ENCODE data around the gene LBH.

LBH gene

GRCh38 chr2:30235008-30235655, 3.8 kb downstream of the LBH start:
- ChIA-PET CTCF (interaction anchor here (0.7 kb wide), 1 partner anchor 188 kb away, joined by 9 read pairs; no protein-coding TSS in a partner anchor), POLR2A (no interaction called here)
- TF ChIP-seq NFRKB (IDR thresholded peaks at IDR 0.05) (no peak), BHLHE40 (IDR thresholded peaks at IDR 0.05; ENCODE audit: borderline replicate concordance) (no peak), L3MBTL2 (conservative IDR thresholded peaks at IDR 0.05) (no peak), HDGF (IDR thresholded peaks at IDR 0.05; ENCODE audit: borderline replicate concordance) (no peak), LEF1 (IDR thresholded peaks at IDR 0.05; ENCODE audit: borderline replicate concordance) (no peak)
- DNase-seq (ENCODE audit: extremely low spot score): no peak

DNA sequence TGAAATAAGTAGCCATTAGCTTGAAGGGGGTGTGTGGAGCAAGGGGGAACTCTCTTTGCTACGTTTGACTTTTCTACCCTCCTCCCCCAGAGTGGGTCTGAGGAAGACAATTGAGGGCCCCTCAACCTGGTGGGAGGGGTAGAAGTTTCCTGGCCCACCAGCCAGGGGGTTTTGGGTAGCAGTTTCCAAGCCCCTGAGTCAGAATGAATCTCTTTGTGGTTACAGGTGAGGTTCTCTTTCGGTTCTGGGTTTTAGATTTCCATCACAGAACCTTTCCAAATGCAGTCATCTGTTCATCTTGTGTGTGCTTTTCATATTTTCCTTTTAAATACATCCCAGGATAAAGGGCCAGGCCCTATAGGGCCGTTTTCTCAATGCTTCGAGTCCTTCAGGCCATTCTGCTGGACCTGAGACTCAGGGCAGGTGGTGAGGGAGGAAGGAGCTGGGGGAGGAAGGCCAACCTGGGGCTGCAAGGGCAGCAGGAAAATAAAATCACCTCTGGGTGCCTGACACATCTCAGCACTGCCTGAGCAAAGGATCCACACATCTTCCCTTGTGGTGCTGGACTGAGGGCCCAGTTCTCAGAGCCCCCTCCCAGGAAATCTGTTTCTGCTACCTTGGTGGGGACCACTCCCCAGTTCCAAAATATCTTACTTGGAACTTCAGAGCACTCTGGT, 4.7 kb downstream of the LBH start:
- no peak for TF ChIP-seq LEF1 (IDR thresholded peaks at IDR 0.05; ENCODE audit: borderline replicate concordance)
- no peak for TF ChIP-seq BHLHE40 (IDR thresholded peaks at IDR 0.05; ENCODE audit: borderline replicate concordance)
- TF ChIP-seq ARNT (IDR thresholded peaks at IDR 0.05): no peak
- TF ChIP-seq, protein P1, sequence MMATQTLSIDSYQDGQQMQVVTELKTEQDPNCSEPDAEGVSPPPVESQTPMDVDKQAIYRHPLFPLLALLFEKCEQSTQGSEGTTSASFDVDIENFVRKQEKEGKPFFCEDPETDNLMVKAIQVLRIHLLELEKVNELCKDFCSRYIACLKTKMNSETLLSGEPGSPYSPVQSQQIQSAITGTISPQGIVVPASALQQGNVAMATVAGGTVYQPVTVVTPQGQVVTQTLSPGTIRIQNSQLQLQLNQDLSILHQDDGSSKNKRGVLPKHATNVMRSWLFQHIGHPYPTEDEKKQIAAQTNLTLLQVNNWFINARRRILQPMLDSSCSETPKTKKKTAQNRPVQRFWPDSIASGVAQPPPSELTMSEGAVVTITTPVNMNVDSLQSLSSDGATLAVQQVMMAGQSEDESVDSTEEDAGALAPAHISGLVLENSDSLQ (IDR thresholded peaks at IDR 0.05): no peak
- no peak for TF ChIP-seq SP1 (IDR thresholded peaks at IDR 0.05)
- POLR2A ChIA-PET: no interaction called here
- CTCF ChIA-PET: interaction anchor here (0.7 kb wide), 1 partner anchor 187 kb away, joined by 9 read pairs; no protein-coding TSS in a partner anchor
- DNase-seq (ENCODE audit: extremely low spot score): no peak

GRCh38 chr2:30236591-30237238, 5.4 kb downstream of the LBH start:
- no peak for TF ChIP-seq ELF4 (IDR thresholded peaks at IDR 0.05)
- TF ChIP-seq SP1 (IDR thresholded peaks at IDR 0.05): no peak
- TF ChIP-seq SUZ12 (IDR thresholded peaks at IDR 0.05): no peak
- TF ChIP-seq CTBP1 (IDR thresholded peaks at IDR 0.05; ENCODE audit: borderline replicate concordance): no peak
- TF ChIP-seq L3MBTL2 (conservative IDR thresholded peaks at IDR 0.05): no peak
- no peak for TF ChIP-seq FOXA1 (IDR thresholded peaks at IDR 0.05)
- no peak for TF ChIP-seq LEF1 (IDR thresholded peaks at IDR 0.05; ENCODE audit: borderline replicate concordance)
- no peak for TF ChIP-seq FOXK2 (IDR thresholded peaks at IDR 0.05)
- TF ChIP-seq, protein P1 (IDR thresholded peaks at IDR 0.05): no peak
- TF ChIP-seq ZNF384 (IDR thresholded peaks at IDR 0.05): no peak
- TF ChIP-seq ARNT (IDR thresholded peaks at IDR 0.05): no peak
- TF ChIP-seq HDGF (IDR thresholded peaks at IDR 0.05; ENCODE audit: borderline replicate concordance): no peak
- no peak for TF ChIP-seq FOXM1 (IDR thresholded peaks at IDR 0.05; ENCODE audit: borderline replicate concordance)
- no peak for TF ChIP-seq BHLHE40 (IDR thresholded peaks at IDR 0.05; ENCODE audit: borderline replicate concordance)
- ChIA-PET POLR2A (no interaction called here), CTCF (no interaction called here)
- DNase-seq (ENCODE audit: extremely low spot score): no peak

GRCh38 chr2:30237239-30237965, 6.1 kb downstream of the LBH start:
- CTCF ChIA-PET: interaction anchor here (0.6 to 0.7 kb wide), 2 partner anchors 37 to 209 kb away, joined by 3 to 4 read pairs; no protein-coding TSS in a partner anchor
- DNase-seq (ENCODE audit: extremely low spot score): no peak
- POLR2A ChIA-PET: no interaction called here
- TF ChIP-seq L3MBTL2 (conservative IDR thresholded peaks at IDR 0.05): no peak
- no peak for TF ChIP-seq ELF4 (IDR thresholded peaks at IDR 0.05)
- TF ChIP-seq FOXK2 (IDR thresholded peaks at IDR 0.05): no peak
- TF ChIP-seq LEF1 (IDR thresholded peaks at IDR 0.05; ENCODE audit: borderline replicate concordance): no peak
- TF ChIP-seq ARNT (IDR thresholded peaks at IDR 0.05): no peak
- TF ChIP-seq HDGF (IDR thresholded peaks at IDR 0.05; ENCODE audit: borderline replicate concordance): no peak
- TF ChIP-seq FOXA1 (IDR thresholded peaks at IDR 0.05): no peak
- no peak for TF ChIP-seq SUZ12 (IDR thresholded peaks at IDR 0.05)
- no peak for TF ChIP-seq NFRKB (IDR thresholded peaks at IDR 0.05)
- TF ChIP-seq BHLHE40 (IDR thresholded peaks at IDR 0.05; ENCODE audit: borderline replicate concordance): no peak
- no peak for TF ChIP-seq TARDBP (IDR thresholded peaks at IDR 0.05)
- no peak for TF ChIP-seq ZNF384 (IDR thresholded peaks at IDR 0.05)
- TF ChIP-seq CTBP1 (IDR thresholded peaks at IDR 0.05; ENCODE audit: borderline replicate concordance): no peak
- no peak for TF ChIP-seq FOXM1 (IDR thresholded peaks at IDR 0.05; ENCODE audit: borderline replicate concordance)

GRCh38 chr2:30237966-30238800, 6.8 kb downstream of the LBH start:
- TF ChIP-seq LEF1 (IDR thresholded peaks at IDR 0.05; ENCODE audit: borderline replicate concordance) (no peak), FOXK2 (IDR thresholded peaks at IDR 0.05) (no peak), BHLHE40 (IDR thresholded peaks at IDR 0.05; ENCODE audit: borderline replicate concordance) (no peak), FOXM1 (IDR thresholded peaks at IDR 0.05; ENCODE audit: borderline replicate concordance) (no peak), TARDBP (IDR thresholded peaks at IDR 0.05) (no peak), FOXA1 (IDR thresholded peaks at IDR 0.05) (no peak)
- POLR2A ChIA-PET: no interaction called here
- no peak for DNase-seq (ENCODE audit: extremely low spot score)
- CTCF ChIA-PET: interaction anchor here (0.6 to 1.4 kb wide), 5 partner anchors 9 to 208 kb away, joined by 3 to 10 read pairs (median 4); no protein-coding TSS in a partner anchor

Measured in HEK293T (cell line).